GM18505 (cell line): ENCODE measurements around the gene ISG15.

Experiments used
- ATAC-seq: cut with Tn5 transposase; IDR thresholded peaks from one replicate; pipeline ENCODE4 v1.9.1; 2021; ENCODE audit not compliant: unreplicated experiment
- POLR2A ChIP-seq: IDR thresholded peaks from 4 replicates; pipeline ENCODE4 v1.6.1; 2011; ENCODE audit warnings: borderline replicate concordance; ENCODE audit not compliant: insufficient read depth, insufficient read length; ENCODE audit errors: extremely low read depth

The ISG15 gene

GRCh38 chr1:1031659-1032235, 18.4 kb downstream of the ISG15 start:
- ATAC-seq = no peak
- TF ChIP-seq POLR2A = no peak

DNA sequence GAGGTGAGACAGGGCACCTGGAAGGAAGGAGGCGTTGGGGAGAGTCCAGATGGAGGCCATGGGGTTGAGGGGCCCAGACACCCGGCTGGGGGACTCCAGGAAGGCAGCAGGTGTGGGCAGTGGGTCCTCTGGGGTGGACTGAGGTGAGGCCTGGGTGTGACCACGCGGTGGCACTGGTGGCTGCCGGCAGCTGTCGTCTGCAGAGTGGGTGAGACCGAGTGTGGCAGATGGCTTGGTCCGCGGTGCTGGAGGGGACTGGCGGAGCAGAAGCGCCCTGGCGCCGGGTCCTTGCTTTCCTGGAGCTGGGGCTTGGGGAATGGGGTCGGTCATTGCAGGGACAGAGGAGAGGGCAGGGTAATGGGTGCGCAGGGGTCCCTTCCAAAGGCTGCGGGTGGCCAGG, 19.1 kb downstream of the ISG15 start:
- ATAC-seq = no peak
- TF ChIP-seq POLR2A = no peak

GRCh38 chr1:1033009-1033587, 19.8 kb downstream of the ISG15 start:
- peak; percentile 72 for ATAC-seq
- TF ChIP-seq POLR2A = no peak

DNA sequence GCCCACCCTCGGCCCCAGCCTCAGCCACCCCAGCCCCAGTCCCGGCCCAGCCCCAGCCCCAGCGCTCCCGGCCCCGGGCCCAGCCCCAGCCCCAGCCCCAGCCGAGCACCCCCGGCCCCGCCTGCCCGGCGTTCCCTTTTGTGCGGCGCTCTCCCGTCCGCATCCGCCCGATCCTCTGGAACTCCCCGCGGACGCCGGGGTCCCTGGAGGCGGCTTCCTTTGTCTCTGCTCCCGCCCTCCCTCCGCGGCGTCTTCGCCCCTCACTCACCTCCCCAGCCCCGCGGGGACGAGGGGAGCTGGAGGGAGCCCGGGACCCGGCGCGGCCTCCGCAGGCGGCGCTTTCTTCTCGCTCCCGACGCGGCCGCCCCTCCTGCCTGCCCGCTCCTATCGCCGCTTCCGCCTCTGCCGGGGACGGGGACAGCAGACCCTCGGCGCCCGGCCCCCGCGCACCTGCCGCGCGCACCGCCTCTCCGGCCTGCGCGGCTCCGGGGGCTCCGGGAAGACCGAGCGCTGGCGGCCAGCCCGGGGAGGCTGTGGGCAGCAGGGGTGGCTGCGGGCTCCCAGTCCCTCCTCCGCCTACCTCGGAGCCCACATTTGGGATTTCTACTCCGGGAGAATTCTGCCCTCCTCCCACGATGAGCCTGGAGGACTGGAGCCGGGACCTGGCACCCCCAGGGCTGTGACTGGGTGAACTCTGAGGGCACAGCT, 20.6 kb downstream of the ISG15 start:
- ATAC-seq = no peak
- no peak for TF ChIP-seq POLR2A

GRCh38 chr1:1034439-1034781, 21.1 kb downstream of the ISG15 start:
- TF ChIP-seq POLR2A = no peak
- ATAC-seq = no peak

DNA sequence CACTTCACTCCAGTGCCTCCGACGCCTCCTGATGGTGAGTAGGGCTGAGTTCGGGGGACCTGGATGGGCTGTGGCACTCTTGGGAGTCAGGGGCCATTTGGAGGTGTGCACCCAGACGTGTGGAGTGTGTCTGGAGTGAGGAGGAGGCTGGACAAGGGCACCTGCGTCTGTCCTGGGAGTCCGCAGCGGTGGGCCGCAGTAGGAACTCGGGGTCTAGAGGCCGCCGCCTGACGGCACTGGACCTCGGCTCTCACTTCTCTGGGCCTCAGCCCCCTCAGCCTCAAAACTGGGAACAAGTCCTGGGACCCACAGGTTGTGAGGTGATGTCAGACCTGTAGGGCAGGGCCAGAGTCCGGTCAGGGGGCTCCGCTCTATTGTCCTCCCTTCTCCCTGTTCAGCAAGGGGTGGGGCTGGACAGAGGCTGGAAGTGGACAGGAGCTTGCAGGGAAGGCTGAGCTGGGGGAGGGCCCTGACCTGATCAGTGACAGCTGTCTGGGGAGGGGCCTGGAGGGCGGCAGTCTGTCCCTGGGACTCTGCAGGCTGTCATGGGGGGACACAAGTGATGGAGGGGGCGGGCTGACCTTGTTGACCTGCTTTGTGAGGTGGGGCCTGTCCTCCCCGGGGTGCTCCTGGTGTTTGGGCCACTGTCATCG, 22.1 kb downstream of the ISG15 start:
- no peak for ATAC-seq
- TF ChIP-seq POLR2A = no peak

DNA sequence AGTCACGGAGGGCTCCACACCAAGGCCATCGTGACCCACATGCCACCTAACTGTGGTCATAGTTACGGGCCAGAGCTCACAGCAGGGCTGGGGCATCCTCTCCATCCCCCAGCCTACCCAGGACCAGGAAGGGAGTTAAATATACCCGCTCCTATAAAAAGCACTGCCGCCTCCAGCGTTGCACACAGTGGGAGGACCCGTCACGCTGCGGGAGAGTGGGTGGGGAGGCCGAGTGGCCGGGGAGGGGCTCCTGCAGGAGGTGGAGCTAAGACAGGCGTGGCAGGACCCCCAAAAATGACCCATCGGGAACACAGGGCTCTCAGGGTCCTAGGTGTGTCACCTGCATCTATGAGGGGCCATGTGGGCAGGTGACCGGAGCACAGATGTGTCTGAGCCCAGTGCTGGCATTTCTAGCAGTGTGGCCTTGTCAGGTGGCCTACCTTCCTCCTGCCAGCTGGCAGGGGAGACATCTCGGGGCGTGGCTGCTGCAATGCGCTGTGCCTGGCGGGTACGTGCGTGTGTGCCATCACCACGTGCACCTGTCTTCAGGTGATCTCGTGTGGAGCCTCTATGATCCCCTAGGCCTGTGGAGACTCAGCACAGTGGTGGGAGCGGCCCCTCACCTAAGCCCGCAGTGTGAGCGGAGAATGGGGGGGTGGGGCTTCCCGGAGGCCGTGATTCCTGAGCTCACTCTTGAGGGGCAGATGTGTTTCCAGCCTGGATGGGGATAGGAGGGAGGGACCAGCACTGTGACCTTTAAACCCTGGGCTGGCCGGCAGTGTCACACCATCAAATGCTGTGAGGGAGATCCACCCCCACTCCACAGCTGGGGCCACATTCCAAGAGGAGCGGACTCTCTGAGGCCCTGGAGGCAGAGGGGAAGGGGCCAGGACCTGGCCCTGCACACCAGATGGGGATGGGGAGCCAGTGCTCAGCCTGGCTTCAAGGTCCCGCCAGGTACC, 24.4 kb downstream of the ISG15 start:
- TF ChIP-seq POLR2A = no peak
- ATAC-seq = no peak

- peak; percentile 33 for ATAC-seq
Measured at GRCh38 chr1:1038694-1039093, 25.4 kb downstream of the ISG15 start.

DNA sequence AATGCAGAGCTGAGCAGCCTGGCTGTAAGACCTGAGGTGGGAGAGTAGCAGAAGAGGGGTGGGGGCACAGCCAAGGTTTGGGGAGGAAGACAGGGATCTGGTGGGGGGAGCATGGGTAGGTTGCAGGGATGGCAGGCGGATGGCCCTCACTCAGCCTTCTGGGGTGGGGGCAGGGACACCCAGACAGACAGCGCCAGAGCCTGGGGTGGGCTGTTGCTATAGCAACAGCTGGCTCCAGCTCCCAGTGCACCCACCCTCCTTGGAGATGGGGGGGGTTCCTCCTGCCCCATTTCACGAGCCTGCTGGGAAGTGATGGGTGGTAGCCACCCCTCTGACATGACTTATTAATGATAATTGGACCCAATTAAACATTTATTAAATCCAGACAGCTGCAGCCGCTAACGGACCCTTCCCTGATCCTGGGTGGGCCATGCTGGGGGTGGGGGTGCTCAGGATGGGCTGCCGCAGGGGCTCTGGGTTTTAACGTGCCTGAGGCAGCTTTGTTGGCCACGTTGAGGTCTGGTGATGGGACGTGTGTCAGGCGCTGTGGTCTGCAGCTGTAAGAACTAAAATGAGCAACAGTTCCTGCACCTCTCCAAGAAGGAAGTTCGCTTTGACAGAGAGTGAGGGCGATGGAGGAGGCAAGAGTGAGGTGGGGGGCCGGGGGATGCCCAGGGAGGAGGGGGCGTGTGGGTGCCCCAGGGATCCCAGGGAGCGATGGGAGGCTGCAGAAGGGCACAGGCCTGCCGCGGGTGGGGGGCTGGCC, 26.0 kb downstream of the ISG15 start:
- peak; percentile 13 for TF ChIP-seq POLR2A
- no peak for ATAC-seq

More at GRCh38 chr1:1038694-1039093, 25.4 kb downstream of the ISG15 start:
- no peak for TF ChIP-seq POLR2A

DNA sequence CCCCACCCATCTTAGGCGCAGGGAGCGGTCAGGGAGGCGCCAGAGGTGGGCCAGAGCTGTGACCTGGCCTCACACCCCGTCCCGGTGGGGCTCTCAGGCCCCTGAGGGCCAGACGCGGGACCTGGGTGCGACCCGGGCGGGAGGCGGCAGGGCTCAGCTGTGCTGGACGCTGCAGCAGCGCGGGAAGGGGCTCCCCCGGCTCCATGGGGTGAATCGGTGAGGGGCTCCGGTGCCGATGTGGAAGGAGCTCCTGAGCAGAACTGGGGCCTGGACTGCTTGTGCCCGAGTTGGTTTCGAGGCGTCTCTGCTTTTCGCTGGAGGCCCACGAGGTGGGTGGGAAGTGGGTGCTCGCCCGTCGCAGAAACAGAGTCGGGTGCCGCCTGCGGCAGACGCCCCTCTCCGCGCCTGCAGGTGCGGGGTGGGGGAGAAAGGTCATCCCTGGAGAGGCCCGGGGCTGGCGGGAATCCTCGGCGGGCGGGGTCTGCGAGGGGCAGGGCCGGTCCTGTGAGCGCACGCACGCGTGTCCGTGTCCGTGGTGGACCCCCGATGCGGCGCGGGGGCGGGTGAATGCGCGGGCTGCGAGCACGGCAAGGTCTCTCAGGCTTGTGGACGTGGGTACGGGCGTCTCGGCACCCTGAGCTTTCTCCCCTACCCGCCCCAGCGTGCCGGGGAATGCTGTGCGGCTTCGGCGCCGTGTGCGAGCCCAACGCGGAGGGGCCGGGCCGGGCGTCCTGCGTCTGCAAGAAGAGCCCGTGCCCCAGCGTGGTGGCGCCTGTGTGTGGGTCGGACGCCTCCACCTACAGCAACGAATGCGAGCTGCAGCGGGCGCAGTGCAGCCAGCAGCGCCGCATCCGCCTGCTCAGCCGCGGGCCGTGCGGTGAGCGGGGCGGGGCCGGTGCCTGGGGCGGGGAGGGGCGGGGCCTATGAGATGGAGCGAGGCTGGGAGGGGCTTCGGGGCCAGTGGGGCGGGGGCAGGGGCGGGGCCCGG, 27.0 kb downstream of the ISG15 start:
- no peak for TF ChIP-seq POLR2A
- ATAC-seq = peak; percentile 47

DNA sequence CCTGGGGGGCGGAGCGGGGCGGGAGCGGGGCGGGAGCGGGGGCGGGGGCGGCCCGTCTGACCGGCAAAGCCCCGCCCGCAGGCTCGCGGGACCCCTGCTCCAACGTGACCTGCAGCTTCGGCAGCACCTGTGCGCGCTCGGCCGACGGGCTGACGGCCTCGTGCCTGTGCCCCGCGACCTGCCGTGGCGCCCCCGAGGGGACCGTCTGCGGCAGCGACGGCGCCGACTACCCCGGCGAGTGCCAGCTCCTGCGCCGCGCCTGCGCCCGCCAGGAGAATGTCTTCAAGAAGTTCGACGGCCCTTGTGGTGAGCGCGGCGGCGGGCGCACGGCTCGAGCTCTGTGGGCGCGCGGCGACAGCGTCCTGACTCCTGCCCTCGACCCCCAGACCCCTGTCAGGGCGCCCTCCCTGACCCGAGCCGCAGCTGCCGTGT, 27.8 kb downstream of the ISG15 start:
- ATAC-seq = peak; percentile 14
- no peak for TF ChIP-seq POLR2A
